Stomach (tissue), 9 donors: Measurements from ENCODE around the gene SYT12. TPM values are rescaled to one million over a fixed set of nuclear protein-coding genes. Genes with fewer than 3 reads are reported as not detected.

ENCODE experiments used
- DNase-seq, 2 donors: peaks; one replicate each; pipeline versions ENCODE4 v3.0.0 to v3.0.0-alpha.2; 2013 to 2019
- H3K27ac ChIP-seq, 5 donors: fragments of 200-600 bp in 4 of 5; sonication (generic) in 4 of 5; one replicate each; pipeline ENCODE4 v1.5.1; 2013 to 2019; ENCODE audit warnings: mild to moderate bottlenecking in 1 of 5, moderate library complexity in 1 of 5
- H3K27me3 ChIP-seq, 3 donors: fragments of 200-600 bp; sonication (generic); one replicate each; pipeline ENCODE4 v1.5.1; 2017 to 2019; ENCODE audit warnings: mixed run types in 1 of 3
- H3K36me3 ChIP-seq, 4 donors: fragments of 200-600 bp; sonication (generic); 1 replicate in 3 of 4; 2 replicates in 1 of 4; pipeline ENCODE4 v1.5.1; 2016 to 2019
- H3K4me1 ChIP-seq, 4 donors: fragments of 200-600 bp; sonication (generic); one replicate each; pipeline ENCODE4 v1.5.1; 2016 to 2019
- H3K4me3 ChIP-seq, 4 donors: fragments of 200-600 bp; sonication (generic) in 3 of 4; one replicate each; pipeline ENCODE4 v1.5.1; 2016 to 2019; ENCODE audit warnings: mild to moderate bottlenecking in 1 of 4
- H3K9me3 ChIP-seq, 4 donors: fragments of 200-600 bp; sonication (generic); one replicate each; pipeline ENCODE4 v1.5.1; 2016 to 2019
- EP300 ChIP-seq: sonication (generic); formaldehyde crosslinking; IDR thresholded peaks from one replicate; pipeline ENCODE4 v1.6.1; 2017; ENCODE audit warnings: antibody characterized with exemption
- POLR2A ChIP-seq, 4 donors: fragments of 450-650 bp; IDR thresholded peaks; one replicate each; pipeline ENCODE4 v1.6.1; 2016; ENCODE audit warnings: antibody characterized with exemption in 4 of 4, control low read depth in 2 of 4, mild to moderate bottlenecking in 1 of 4, moderate library complexity in 1 of 4
- POLR2AphosphoS5 ChIP-seq, 3 donors: sonication (generic); formaldehyde crosslinking; IDR thresholded peaks; one replicate each; pipeline ENCODE4 v1.6.1; 2016; ENCODE audit warnings: antibody characterized with exemption in 3 of 3
- WGBS, 5 donors: extraction: QIAGEN DNeasy Blood & Tissue Kit in 3 of 5; methylation state at CpG; one replicate each; pipeline versions ENCODE4 v1.1.5 to v1.1.7; 2013 to 2018; 5-methylcytosine and 5-hydroxymethylcytosine counted together
- intact Hi-C: fragments of 100-400 bp; cut with DNase I; formaldehyde crosslinking; loops from one replicate; pipeline ENCODE4 v1.15.1; 2023; ENCODE audit warnings: low total_unique reads
- polyA plus RNA-seq, 3 donors: library from polyadenylated mRNA; stranded (reverse); fragments of 200-250 nt; gene quantifications; one replicate each; pipeline ENCODE4 v1.2.3, GENCODE V29; 2013
- total RNA-seq, 5 donors: library from RNA; depleted of rRNA; stranded (reverse); fragments of >200 nt; gene quantifications; one replicate each; pipeline versions ENCODE4 v1.1.0 to v1.2.3, GENCODE V29; 2014 to 2016
- TF ChIP-seq, protein P1 (sequence below), 7 experiments: fragments of 450-650 bp in 4 of 7; fragments of 200-600 bp in 3 of 7; sonication (generic) in 3 of 7; IDR thresholded peaks; one replicate each; pipeline ENCODE4 v1.5.1; 2016 to 2019; ENCODE audit warnings: antibody characterized with exemption in 7 of 7, control low read depth in 2 of 7, mild to moderate bottlenecking in 1 of 7
- donor health status: healthy with polysubstance abuse.
- donor health status: Bipolar disorder and iron deficiency.
- donor health status: healthy.

The SYT12 gene
- total and polyA plus RNA-seq, 8 donors = 0.31 to 1.1 (median 0.45) TPM; not detected in 5

DNA sequence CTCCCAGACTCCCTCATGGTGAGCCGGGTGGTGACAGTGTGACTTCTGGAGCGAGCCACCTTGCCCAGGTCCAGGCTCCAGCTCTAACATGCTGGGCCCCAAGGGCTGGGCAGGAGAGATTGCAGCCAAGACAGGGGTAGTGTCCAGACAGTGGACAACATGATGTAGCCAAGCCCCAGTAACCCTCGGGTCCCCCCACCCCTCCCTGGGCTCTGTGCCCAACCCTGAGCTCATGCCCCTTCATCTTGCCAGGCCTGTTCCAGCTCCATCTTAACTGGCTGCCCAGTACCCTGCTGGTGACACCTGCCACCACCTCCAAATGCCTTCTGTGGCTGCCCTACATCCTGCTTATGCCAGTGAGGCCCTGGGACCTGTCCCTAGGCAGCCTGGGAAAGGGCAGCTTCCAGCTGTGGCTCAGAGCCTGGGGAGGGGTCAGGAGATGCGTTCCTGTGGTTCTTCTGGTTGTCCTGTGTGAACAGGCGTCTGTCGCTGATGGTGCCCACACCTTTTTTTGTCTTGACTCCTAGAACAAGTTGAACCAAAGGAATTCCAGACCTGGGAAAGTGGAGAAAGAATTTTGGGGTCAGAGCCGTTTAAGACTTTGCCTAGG lies 12.5 kb upstream of the SYT12 start:
- intact Hi-C loops = no loop called here

DNA sequence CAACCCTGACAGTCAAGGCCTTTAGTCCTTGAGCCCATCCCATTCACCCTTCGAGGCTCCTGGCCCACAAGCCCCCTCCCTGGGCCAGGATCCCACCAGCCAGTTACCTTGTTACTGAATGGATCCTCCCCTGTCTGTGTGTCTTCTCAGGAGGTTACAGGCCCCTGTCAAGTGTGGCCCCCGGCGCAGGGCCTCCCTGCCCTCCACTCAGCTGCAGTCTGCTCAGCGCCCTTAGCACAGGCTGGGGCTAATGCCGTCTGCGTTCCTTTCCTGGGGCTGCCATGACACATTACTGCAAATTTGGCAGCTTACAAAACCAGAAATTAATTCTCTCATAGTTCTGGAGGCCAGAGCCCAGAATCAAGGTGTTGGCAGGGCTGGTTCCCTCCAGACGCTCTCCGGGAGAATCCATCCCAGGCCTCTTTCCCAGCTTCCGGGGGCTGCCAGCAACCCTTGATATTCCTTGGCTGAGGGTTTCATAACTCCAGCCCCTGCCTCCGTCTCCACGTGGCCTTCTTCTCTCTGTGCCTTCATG lies 9.4 kb upstream of the SYT12 start:
- intact Hi-C loops = no loop called here
- WGBS, 5 donors = 87 to 91% (median 88%) methylated on average over 11 of the region's 11 CpGs
- no peaks in the 10 kb centered on the region for H3K36me3 ChIP-seq
- TF ChIP-seq POLR2AphosphoS5 (IDR thresholded peaks at IDR 0.05) (no peak), POLR2A (IDR thresholded peaks at IDR 0.05) (no peak), EP300 (no peak)
- TF ChIP-seq, protein P1, sequence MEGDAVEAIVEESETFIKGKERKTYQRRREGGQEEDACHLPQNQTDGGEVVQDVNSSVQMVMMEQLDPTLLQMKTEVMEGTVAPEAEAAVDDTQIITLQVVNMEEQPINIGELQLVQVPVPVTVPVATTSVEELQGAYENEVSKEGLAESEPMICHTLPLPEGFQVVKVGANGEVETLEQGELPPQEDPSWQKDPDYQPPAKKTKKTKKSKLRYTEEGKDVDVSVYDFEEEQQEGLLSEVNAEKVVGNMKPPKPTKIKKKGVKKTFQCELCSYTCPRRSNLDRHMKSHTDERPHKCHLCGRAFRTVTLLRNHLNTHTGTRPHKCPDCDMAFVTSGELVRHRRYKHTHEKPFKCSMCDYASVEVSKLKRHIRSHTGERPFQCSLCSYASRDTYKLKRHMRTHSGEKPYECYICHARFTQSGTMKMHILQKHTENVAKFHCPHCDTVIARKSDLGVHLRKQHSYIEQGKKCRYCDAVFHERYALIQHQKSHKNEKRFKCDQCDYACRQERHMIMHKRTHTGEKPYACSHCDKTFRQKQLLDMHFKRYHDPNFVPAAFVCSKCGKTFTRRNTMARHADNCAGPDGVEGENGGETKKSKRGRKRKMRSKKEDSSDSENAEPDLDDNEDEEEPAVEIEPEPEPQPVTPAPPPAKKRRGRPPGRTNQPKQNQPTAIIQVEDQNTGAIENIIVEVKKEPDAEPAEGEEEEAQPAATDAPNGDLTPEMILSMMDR (IDR thresholded peaks at IDR 0.05) = no peak
- no peak overlapping the region for H3K4me3 ChIP-seq
- H3K27me3 ChIP-seq = no peaks in the 10 kb centered on the region
- peaks cover 0 to 6% (median 0%) of the 10 kb centered on the region in 4 donors for H3K4me1 ChIP-seq
- DNase-seq = no peak
- H3K27ac ChIP-seq = no peak overlapping the region
- H3K9me3 ChIP-seq = no peaks in the 10 kb centered on the region

More for the DNA sequence above, 12.5 kb upstream of the SYT12 start:
- no peak overlapping the region for H3K27ac ChIP-seq
- H3K4me3 ChIP-seq = no peak overlapping the region
- TF ChIP-seq POLR2AphosphoS5 (IDR thresholded peaks at IDR 0.05) (no peak), EP300 (no peak), POLR2A (IDR thresholded peaks at IDR 0.05) (no peak)
- TF ChIP-seq, protein P1 (IDR thresholded peaks at IDR 0.05) = no peak
- H3K9me3 ChIP-seq = no peaks in the 10 kb centered on the region
- no peaks in the 10 kb centered on the region for H3K36me3 ChIP-seq
- peaks cover 0 to 6% (median 0%) of the 10 kb centered on the region in 4 donors for H3K4me1 ChIP-seq
- WGBS, 5 donors = 57 to 67% (median 62%) methylated on average over 6 to 7 of the region's 7 CpGs
- DNase-seq = no peak
- H3K27me3 ChIP-seq = no peaks in the 10 kb centered on the region

DNA sequence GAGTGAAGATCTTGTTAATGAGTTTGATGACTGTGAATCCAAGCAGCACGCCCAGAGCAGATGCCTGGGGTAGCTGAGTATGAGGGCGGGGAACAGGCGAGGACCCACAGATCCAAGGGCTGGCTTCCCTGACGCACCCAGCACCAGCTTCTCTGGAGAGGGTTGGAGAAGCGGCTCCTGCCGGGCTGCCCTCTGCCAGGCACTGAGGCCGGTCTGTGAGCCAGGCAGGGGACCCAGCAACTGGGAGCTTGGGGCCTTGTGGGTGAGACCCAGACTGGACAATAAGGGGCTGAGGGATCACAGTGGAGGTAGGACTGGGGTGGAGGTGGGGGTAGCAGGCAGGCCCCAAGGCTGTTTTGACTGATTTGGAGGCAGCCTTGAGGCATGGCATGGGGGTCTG lies 8.6 kb upstream of the SYT12 start:
- H3K4me1 ChIP-seq = peaks cover 0 to 6% (median 0%) of the 10 kb centered on the region in 4 donors
- DNase-seq = no peak
- no peaks in the 10 kb centered on the region for H3K36me3 ChIP-seq
- H3K4me3 ChIP-seq = no peak overlapping the region
- TF ChIP-seq POLR2A (IDR thresholded peaks at IDR 0.05) (no peak), EP300 (no peak), POLR2AphosphoS5 (IDR thresholded peaks at IDR 0.05) (no peak)
- TF ChIP-seq, protein P1 (IDR thresholded peaks at IDR 0.05) = no peak
- 91 to 98% (median 95%) methylated on average over 5 to 7 of the region's 7 CpGs for WGBS, 5 donors
- intact Hi-C loops = no loop called here
- H3K9me3 ChIP-seq = no peaks in the 10 kb centered on the region
- H3K27ac ChIP-seq = no peak overlapping the region
- no peaks in the 10 kb centered on the region for H3K27me3 ChIP-seq

DNA sequence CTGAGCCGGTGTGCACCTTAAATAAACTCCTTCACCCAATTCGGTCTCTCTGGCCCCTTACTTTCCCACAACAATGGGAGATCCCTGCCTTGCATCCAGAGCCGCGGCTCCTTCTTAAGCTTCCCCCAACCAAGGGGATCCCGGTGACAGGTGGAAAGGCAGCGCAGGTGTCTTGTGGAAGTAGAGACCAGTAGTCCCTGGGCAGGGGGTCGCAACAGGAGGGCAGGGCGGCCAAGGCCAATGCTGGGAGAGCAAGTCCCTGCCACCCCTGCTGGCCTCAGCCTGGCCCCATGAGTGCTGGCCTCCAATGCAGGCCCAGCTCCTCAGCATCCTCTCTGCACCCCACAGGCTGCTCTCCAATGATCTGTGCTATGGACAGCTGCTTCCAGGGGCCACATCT lies 7.9 kb upstream of the SYT12 start:
- WGBS, 5 donors = 89 to 92% (median 91%) methylated on average over 7 to 8 of the region's 8 CpGs
- Histone ChIP-seq H3K36me3 (no peaks in the 10 kb centered on the region), H3K27ac (no peak overlapping the region), H3K27me3 (no peaks in the 10 kb centered on the region), H3K4me3 (no peak overlapping the region), H3K4me1 (peaks cover 0 to 6% (median 0%) of the 10 kb centered on the region in 4 donors), H3K9me3 (no peaks in the 10 kb centered on the region)
- TF ChIP-seq, protein P1 (IDR thresholded peaks at IDR 0.05) = no peak
- TF ChIP-seq POLR2A (IDR thresholded peaks at IDR 0.05) (no peak), POLR2AphosphoS5 (IDR thresholded peaks at IDR 0.05) (no peak), EP300 (no peak)
- intact Hi-C loops = no loop called here
- no peak for DNase-seq
